Endothelial cell of umbilical vein (primary cell): ENCODE measurements around the gene GALNT13.

Experiments
- EZH2 ChIP-seq: IDR thresholded peaks from 2 replicates; pipeline ENCODE4 v1.6.1; 2012; ENCODE audit warnings: borderline replicate concordance, low read depth, mild to moderate bottlenecking, moderate library complexity, low read length, inconsistent platforms; ENCODE audit not compliant: severe bottlenecking
- POLR2AphosphoS5 ChIP-seq: IDR thresholded peaks from 2 replicates; pipeline ENCODE4 v1.6.1; 2012; ENCODE audit warnings: low read depth, mild to moderate bottlenecking, control low read depth, low read length, moderate library complexity; ENCODE audit not compliant: insufficient read depth
- TF ChIP-seq, protein P1 (sequence below), 2 donors: IDR thresholded peaks; 1 replicate in 1 of 2; 2 replicates in 1 of 2; pipeline ENCODE4 v1.5.1; 2011; ENCODE audit warnings: low read length in 2 of 2, mild to moderate bottlenecking in 2 of 2, moderate library complexity in 2 of 2, control low read depth in 1 of 2, inconsistent platforms in 1 of 2, low read depth in 1 of 2; ENCODE audit not compliant: insufficient read depth in 1 of 2; ENCODE audit errors: extremely low read depth in 1 of 2
- TF ChIP-seq, protein P2 (sequence below): IDR thresholded peaks from 2 replicates; pipeline ENCODE4 v1.6.1; 2011; ENCODE audit not compliant: insufficient read depth, insufficient read length

DNA sequence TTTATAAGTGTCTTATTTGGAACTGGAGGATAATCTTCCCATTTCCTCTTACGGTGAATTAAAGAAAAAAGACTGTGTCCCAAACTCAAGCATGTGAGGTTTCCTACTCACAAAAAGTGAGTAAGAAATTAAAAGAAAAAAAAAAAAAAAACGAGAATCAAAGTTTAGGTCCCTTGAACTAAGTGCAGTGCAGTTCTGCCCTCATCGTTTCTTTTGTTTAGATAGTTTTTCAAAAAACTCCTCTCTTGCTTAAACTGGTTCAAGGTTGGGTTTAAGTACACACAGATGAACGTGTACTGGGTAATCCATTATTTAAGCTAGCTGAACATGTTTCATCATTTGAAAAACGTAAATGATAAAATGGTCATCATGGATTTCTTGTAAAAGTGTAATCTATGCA is 590.9 kb downstream of the GALNT13 start:
- TF ChIP-seq, protein P1, sequence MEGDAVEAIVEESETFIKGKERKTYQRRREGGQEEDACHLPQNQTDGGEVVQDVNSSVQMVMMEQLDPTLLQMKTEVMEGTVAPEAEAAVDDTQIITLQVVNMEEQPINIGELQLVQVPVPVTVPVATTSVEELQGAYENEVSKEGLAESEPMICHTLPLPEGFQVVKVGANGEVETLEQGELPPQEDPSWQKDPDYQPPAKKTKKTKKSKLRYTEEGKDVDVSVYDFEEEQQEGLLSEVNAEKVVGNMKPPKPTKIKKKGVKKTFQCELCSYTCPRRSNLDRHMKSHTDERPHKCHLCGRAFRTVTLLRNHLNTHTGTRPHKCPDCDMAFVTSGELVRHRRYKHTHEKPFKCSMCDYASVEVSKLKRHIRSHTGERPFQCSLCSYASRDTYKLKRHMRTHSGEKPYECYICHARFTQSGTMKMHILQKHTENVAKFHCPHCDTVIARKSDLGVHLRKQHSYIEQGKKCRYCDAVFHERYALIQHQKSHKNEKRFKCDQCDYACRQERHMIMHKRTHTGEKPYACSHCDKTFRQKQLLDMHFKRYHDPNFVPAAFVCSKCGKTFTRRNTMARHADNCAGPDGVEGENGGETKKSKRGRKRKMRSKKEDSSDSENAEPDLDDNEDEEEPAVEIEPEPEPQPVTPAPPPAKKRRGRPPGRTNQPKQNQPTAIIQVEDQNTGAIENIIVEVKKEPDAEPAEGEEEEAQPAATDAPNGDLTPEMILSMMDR (IDR thresholded peaks at IDR 0.05; ENCODE audit: extremely low read depth in 1 of 2, insufficient read depth in 1 of 2, low read depth in 1 of 2, low read length in 2 of 2), result no peak
- TF ChIP-seq EZH2 (no peak), POLR2AphosphoS5 (no peak)
- TF ChIP-seq, protein P2, sequence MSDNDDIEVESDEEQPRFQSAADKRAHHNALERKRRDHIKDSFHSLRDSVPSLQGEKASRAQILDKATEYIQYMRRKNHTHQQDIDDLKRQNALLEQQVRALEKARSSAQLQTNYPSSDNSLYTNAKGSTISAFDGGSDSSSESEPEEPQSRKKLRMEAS, result no peak
